Measurements from ENCODE around the gene SLC16A1. TPM values are rescaled to one million over a fixed set of nuclear protein-coding genes. Genes with fewer than 3 reads are reported as not detected.

Gene SLC16A1
- total RNA-seq, 2 donors from 2014 or later: 22.3 to 39.1 TPM

DNA sequence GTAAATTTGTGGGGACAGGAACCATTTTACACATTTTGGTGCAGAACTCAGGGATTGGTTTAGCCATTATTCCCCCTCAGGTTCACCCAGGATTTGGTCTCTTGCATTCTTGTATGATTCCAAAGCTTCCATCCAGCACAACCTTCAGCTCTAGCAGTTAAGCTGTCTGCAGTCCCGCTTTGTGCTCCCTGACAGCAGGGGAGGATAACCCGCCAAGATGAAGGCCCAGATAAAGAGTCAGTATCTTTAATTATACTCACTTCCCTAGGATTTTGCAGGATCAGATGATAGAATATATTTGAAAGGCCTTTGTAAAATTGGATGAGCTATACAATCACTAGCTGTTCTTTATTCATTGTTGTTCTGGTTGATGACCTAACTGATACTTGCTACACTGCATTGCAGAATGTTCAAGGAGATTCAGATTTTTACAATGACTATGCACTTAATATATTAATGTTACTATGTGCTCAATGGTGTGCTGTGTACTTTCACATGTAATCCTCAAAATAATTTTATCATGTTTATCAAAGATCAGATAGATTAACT lies 49.8 kb downstream of the SLC16A1 start:
- TF ChIP-seq, protein P1, sequence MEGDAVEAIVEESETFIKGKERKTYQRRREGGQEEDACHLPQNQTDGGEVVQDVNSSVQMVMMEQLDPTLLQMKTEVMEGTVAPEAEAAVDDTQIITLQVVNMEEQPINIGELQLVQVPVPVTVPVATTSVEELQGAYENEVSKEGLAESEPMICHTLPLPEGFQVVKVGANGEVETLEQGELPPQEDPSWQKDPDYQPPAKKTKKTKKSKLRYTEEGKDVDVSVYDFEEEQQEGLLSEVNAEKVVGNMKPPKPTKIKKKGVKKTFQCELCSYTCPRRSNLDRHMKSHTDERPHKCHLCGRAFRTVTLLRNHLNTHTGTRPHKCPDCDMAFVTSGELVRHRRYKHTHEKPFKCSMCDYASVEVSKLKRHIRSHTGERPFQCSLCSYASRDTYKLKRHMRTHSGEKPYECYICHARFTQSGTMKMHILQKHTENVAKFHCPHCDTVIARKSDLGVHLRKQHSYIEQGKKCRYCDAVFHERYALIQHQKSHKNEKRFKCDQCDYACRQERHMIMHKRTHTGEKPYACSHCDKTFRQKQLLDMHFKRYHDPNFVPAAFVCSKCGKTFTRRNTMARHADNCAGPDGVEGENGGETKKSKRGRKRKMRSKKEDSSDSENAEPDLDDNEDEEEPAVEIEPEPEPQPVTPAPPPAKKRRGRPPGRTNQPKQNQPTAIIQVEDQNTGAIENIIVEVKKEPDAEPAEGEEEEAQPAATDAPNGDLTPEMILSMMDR (IDR thresholded peaks at IDR 0.05): no peak
- no peak for DNase-seq (ENCODE audit: low spot score)
- H3K36me3 ChIP-seq: no peaks in the 10 kb centered on the region
- H3K27ac ChIP-seq: no peak overlapping the region
- peaks cover 15% of the 10 kb centered on the region in 2 donors for H3K4me1 ChIP-seq (ENCODE audit: control insufficient read depth in 1 of 2, low read depth in 2 of 2)
- H3K4me3 ChIP-seq: no peak overlapping the region
- H3K9me3 ChIP-seq: no peaks in the 10 kb centered on the region
- ATAC-seq (ENCODE audit: insufficient number of reproducible peaks, low FRiP score, low read depth): no peak
- H3K27me3 ChIP-seq (replicated peaks; ENCODE audit: insufficient read depth): no peaks in the 10 kb centered on the region

DNA sequence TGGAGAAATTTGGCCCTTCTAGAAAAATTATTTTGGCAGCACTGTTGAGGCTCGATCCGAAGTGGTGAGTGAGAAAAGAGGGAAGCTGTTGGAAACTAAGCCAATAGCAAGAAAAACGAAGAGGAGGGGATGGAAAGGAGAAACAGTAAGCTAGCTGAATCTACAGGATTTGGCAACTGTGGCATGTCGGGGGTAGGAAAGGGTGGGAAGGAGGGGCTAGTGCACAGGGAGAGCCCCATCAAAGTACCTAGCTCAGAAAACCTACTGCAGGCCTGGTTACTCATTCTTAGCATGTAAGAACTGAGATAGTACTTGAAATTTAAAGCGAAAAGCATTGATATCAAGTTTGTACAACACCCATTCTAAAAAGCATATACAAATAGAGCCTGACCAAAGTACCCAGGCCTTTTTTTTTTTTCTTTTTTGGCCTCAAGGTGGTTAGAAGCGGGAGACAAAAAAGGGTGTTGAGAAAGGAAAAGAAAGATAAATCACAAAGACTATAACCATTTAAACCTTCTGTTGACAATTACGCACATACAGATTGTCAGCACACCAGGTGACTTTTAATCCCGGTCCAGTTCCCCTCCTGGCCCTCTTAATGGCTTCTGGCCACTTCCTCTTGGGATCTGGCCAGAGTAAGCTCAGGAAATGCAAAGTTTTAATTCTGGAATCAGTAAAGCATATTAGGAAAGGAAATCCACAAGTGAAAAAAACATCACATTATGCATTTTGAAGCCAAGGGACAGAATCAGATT lies 50.4 kb downstream of the SLC16A1 start:
- ATAC-seq (ENCODE audit: insufficient number of reproducible peaks, low FRiP score, low read depth) (no peak), DNase-seq (ENCODE audit: low spot score) (no peak)
- Histone ChIP-seq H3K36me3 (no peaks in the 10 kb centered on the region), H3K27ac (peak overlapping the region in 1 of 2 donors; percentile 30), H3K4me1 (ENCODE audit: control insufficient read depth in 1 of 2, low read depth in 2 of 2) (peaks cover 15% of the 10 kb centered on the region in 2 donors), H3K4me3 (no peak overlapping the region), H3K27me3 (replicated peaks; ENCODE audit: insufficient read depth) (no peaks in the 10 kb centered on the region), H3K9me3 (no peaks in the 10 kb centered on the region)
- TF ChIP-seq, protein P1 (IDR thresholded peaks at IDR 0.05): no peak

DNA sequence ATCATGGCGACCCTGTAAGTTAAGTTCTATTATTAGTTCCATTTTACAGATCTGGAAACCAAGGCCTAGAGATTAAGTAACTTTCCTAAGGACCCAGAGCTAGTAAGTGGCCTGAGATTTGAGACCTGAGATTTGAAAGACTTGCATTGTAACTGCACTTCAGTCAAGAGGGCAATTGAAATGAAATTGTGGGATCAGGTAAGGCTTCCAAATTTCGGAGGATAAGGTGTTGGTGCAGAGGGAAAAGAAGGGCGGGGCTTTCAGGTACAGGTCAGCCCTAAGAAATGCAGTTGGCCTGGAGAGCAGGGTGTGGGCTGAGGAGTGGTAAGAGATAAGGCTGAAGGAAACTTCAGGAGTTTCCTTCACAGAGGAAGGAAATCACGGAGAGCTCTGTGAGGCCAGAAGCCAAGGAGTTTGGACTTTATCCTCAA lies 51.1 kb downstream of the SLC16A1 start:
- no peak for ATAC-seq (ENCODE audit: insufficient number of reproducible peaks, low FRiP score, low read depth)
- Histone ChIP-seq H3K36me3 (no peaks in the 10 kb centered on the region), H3K9me3 (no peaks in the 10 kb centered on the region), H3K27ac (peak overlapping the region in 1 of 2 donors; percentile 30), H3K27me3 (replicated peaks; ENCODE audit: insufficient read depth) (no peaks in the 10 kb centered on the region), H3K4me1 (ENCODE audit: control insufficient read depth in 1 of 2, low read depth in 2 of 2) (peaks cover 15% of the 10 kb centered on the region in 2 donors), H3K4me3 (no peak overlapping the region)
- no peak for DNase-seq (ENCODE audit: low spot score)
- TF ChIP-seq, protein P1 (IDR thresholded peaks at IDR 0.05): no peak

DNA sequence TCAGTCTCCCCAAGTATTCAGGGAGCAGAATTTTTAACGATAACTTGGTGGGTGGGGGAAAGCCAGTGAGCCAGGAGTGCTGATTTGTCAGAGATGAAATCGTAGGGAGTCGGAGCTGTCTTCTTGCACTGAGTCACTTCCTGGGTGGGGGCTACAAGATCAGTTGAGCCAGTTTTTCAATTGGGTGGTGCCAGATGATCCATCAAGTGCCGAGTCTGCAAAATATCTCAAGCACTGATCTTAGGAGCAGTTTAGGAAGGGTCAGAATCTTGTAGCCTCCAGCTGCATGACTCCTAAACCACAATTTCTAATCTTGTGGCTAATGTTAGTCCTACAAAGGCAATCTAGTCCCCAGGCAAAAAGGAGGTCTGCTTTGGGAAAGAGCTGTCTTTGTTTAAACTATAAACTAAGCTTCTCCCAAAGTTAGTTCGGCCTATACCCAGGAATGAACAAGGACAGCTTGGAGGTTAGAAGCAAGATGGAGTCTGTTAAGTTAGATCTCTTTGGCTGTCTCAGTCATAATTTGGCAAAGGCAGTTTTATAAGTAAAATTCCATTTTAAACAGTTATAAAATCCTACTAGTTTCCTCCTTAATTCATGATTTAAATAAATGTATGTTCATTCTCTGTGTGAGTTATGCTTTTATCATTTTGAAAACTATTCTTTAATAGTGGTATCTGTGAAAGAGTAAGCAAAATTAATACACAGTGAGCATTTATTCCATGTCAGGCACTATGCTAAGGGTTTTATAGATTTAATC lies 51.7 kb downstream of the SLC16A1 start:
- H3K9me3 ChIP-seq: no peaks in the 10 kb centered on the region
- ATAC-seq (ENCODE audit: insufficient number of reproducible peaks, low FRiP score, low read depth) (no peak), DNase-seq (ENCODE audit: low spot score) (no peak)
- no peaks in the 10 kb centered on the region for H3K36me3 ChIP-seq
- TF ChIP-seq, protein P1 (IDR thresholded peaks at IDR 0.05): no peak
- no peak overlapping the region for H3K4me3 ChIP-seq
- peaks cover 15% of the 10 kb centered on the region in 2 donors for H3K4me1 ChIP-seq (ENCODE audit: control insufficient read depth in 1 of 2, low read depth in 2 of 2)
- H3K27ac ChIP-seq: peak overlapping the region in 1 of 2 donors; percentile 30
- H3K27me3 ChIP-seq (replicated peaks; ENCODE audit: insufficient read depth): no peaks in the 10 kb centered on the region

DNA sequence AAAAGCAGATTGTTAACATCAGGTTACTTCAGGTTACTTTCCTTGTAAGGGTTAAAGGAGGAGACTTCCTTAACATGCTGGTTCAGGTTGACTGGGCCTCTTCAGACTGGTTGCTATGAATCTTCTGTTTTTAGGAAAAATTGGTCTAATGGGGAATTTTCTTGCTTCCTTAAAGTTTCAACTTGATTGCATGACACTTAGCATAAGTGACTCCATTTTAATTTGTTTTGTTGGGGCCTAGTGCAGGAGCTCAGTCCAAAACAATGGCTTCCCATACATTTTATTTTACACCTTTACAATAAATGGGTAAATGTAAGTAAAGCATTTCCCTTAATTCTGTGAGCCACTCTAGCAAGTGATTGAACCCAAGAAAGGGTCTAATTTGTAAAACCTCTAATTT lies 53.8 kb downstream of the SLC16A1 start:
- Histone ChIP-seq H3K4me3 (no peak overlapping the region), H3K9me3 (no peaks in the 10 kb centered on the region), H3K27me3 (replicated peaks; ENCODE audit: insufficient read depth) (no peaks in the 10 kb centered on the region), H3K27ac (no peak overlapping the region), H3K4me1 (ENCODE audit: control insufficient read depth in 1 of 2, low read depth in 2 of 2) (peaks cover 15% of the 10 kb centered on the region in 2 donors), H3K36me3 (no peaks in the 10 kb centered on the region)
- TF ChIP-seq, protein P1 (IDR thresholded peaks at IDR 0.05): no peak
- DNase-seq (ENCODE audit: low spot score) (no peak), ATAC-seq (ENCODE audit: insufficient number of reproducible peaks, low FRiP score, low read depth) (no peak)

Data from thoracic aorta (tissue), 2 donors.